CD14-positive monocyte (primary cell): ENCODE measurements around the gene NOP53. TPM values are rescaled to one million over a fixed set of nuclear protein-coding genes. Genes with fewer than 3 reads are reported as not detected.
A peak's percentile ranks its signal among the peaks of the same experiment; 100 is the strongest.

Source experiments
- DNase-seq, 3 donors: peaks; one replicate each; pipeline ENCODE4 v3.0.0-alpha.2; 2011 to 2022
- H2AFZ ChIP-seq: 2 replicates; pipeline ENCODE4 v1.6.0; 2012; ENCODE audit warnings: mild to moderate bottlenecking, low read depth, low read length, inconsistent platforms; ENCODE audit not compliant: insufficient read depth, poor library complexity, severe bottlenecking
- H3K27ac ChIP-seq, 2 donors: 1 replicate in 1 of 2; 2 replicates in 1 of 2; pipeline ENCODE4 v1.5.1; 2012 to 2013; ENCODE audit warnings: low read length in 2 of 2, control low read depth in 1 of 2, inconsistent platforms in 1 of 2, low read depth in 1 of 2, mild to moderate bottlenecking in 1 of 2
- H3K27me3 ChIP-seq, 2 donors: one replicate each; pipeline versions ENCODE4 v1.6.0 to v1.6.1; 2011 to 2013; ENCODE audit warnings: low read length in 2 of 2; ENCODE audit not compliant: control insufficient read depth in 2 of 2, insufficient read depth in 2 of 2
- H3K36me3 ChIP-seq, 2 donors: replicated peaks in 1 of 2; 1 replicate in 1 of 2; 2 replicates in 1 of 2; pipeline versions ENCODE4 v1.5.1 to v1.6.1; 2012 to 2013; ENCODE audit warnings: low read length in 2 of 2, control low read depth in 1 of 2, inconsistent platforms in 1 of 2, mild to moderate bottlenecking in 1 of 2; ENCODE audit not compliant: insufficient read depth in 2 of 2, control insufficient read depth in 1 of 2
- H3K4me1 ChIP-seq, 2 donors: 1 replicate in 1 of 2; 2 replicates in 1 of 2; pipeline versions ENCODE4 v1.5.1 to v1.6.1; 2012 to 2013; ENCODE audit warnings: low read length in 2 of 2, control low read depth in 1 of 2, inconsistent platforms in 1 of 2, mild to moderate bottlenecking in 1 of 2, moderate library complexity in 1 of 2; ENCODE audit not compliant: insufficient read depth in 2 of 2, control insufficient read depth in 1 of 2
- H3K4me2 ChIP-seq: replicated peaks from 2 replicates; pipeline ENCODE3; 2012; ENCODE audit warnings: low read length, moderate library complexity, mild to moderate bottlenecking; ENCODE audit not compliant: poor library complexity, severe bottlenecking; ENCODE audit errors: extremely low read depth
- H3K4me3 ChIP-seq, 3 experiments: fragments of 200-600 bp in 1 of 3; sonication (generic) in 1 of 3; replicated peaks in 1 of 3; 1 replicate in 2 of 3; 2 replicates in 1 of 3; pipeline ENCODE4 v1.5.1; 2011 to 2013; ENCODE audit warnings: low read length in 3 of 3, mild to moderate bottlenecking in 3 of 3, control low read depth in 2 of 3, low read depth in 2 of 3, inconsistent platforms in 1 of 3, moderate library complexity in 1 of 3
- H3K79me2 ChIP-seq: 2 replicates; pipeline ENCODE4 v1.6.0; 2012; ENCODE audit warnings: mild to moderate bottlenecking, control low read depth, inconsistent platforms, low read length, moderate library complexity; ENCODE audit not compliant: insufficient read depth
- H3K9ac ChIP-seq: 2 replicates; pipeline ENCODE4 v1.6.0; 2017; ENCODE audit warnings: low read length, mild to moderate bottlenecking; ENCODE audit not compliant: insufficient read depth, poor library complexity, severe bottlenecking
- H3K9me3 ChIP-seq, 2 donors: replicated peaks in 1 of 2; 1 replicate in 1 of 2; 2 replicates in 1 of 2; pipeline versions ENCODE4 v1.5.1 to v1.6.1; 2012 to 2013; ENCODE audit warnings: low read length in 2 of 2, control low read depth in 1 of 2; ENCODE audit not compliant: control insufficient read depth in 1 of 2, insufficient read depth in 1 of 2
- H4K20me1 ChIP-seq: 2 replicates; pipeline ENCODE4 v1.6.0; 2012; ENCODE audit warnings: mild to moderate bottlenecking, low read length, control low read depth, moderate library complexity; ENCODE audit not compliant: insufficient read depth
- H3K27ac Mint-ChIP-seq, 7 donors: one replicate each; pipeline ENCODE4 v1.8.0; 2020; ENCODE audit warnings: mild to moderate bottlenecking in 7 of 7, mixed read lengths in 7 of 7, moderate library complexity in 6 of 7, inconsistent platforms in 2 of 7
- H3K27me3 Mint-ChIP-seq, 3 donors: one replicate each; pipeline ENCODE4 v1.8.0; 2021 to 2022; ENCODE audit warnings: low read depth in 3 of 3, mild to moderate bottlenecking in 3 of 3, mixed read lengths in 3 of 3, moderate library complexity in 3 of 3, inconsistent platforms in 1 of 3
- H3K36me3 Mint-ChIP-seq, 2 donors: one replicate each; pipeline ENCODE4 v1.8.0; 2020; ENCODE audit warnings: mixed read lengths in 2 of 2, inconsistent platforms in 1 of 2, mild to moderate bottlenecking in 1 of 2
- H3K4me1 Mint-ChIP-seq: one replicate; pipeline ENCODE4 v1.8.0; 2020; ENCODE audit warnings: mild to moderate bottlenecking, mixed read lengths
- H3K4me3 Mint-ChIP-seq, 2 donors: one replicate each; pipeline ENCODE4 v1.8.0; 2020; ENCODE audit warnings: mild to moderate bottlenecking in 2 of 2, mixed read lengths in 2 of 2, moderate library complexity in 1 of 2
- H3K9me3 Mint-ChIP-seq, 7 donors: one replicate each; pipeline ENCODE4 v1.8.0; 2020 to 2022; ENCODE audit warnings: mixed read lengths in 7 of 7, mild to moderate bottlenecking in 6 of 7, moderate library complexity in 6 of 7, inconsistent platforms in 2 of 7
- CTCF ChIP-seq: fragments of 200-600 bp; IDR thresholded peaks from one replicate; pipeline ENCODE4 v1.8.0; 2022; ENCODE audit warnings: antibody characterized with exemption, mild to moderate bottlenecking
- WGBS: methylation state at CpG from one replicate; pipeline ENCODE4 v1.1.5; 2013; ENCODE audit warnings: missing lambda C conversion rate; ENCODE audit not compliant: insufficient coverage; 5-methylcytosine and 5-hydroxymethylcytosine counted together
- intact Hi-C, 2 donors: fragments of 100-400 bp; cut with micrococcal nuclease; formaldehyde crosslinking; loops; one replicate each; pipeline versions ENCODE4 v1.15.0 to v1.15.1; 2023
- polyA plus RNA-seq, 3 donors: library from polyadenylated mRNA; depleted of rRNA in 1 of 3; unstranded in 2 of 3; stranded (reverse) in 1 of 3; fragments of 300-500 nt in 2 of 3; fragments of >200 nt in 1 of 3; fragmentation: Illumina TruSeq in 2 of 3; gene quantifications; 1 replicate in 2 of 3; 2 replicates in 1 of 3; pipeline ENCODE4 v1.2.3, GENCODE V29; 2012 to 2021

Gene NOP53
- polyA plus RNA-seq, 3 donors, result 47.5 to 193 (median 70.4) TPM

GRCh38 chr19:47707135-47707925 lies 38.0 kb upstream of the NOP53 start:
- Mint-ChIP-seq H3K27ac (no peak overlapping the region), H3K36me3 (peaks cover 10 to 11% of the 10 kb centered on the region in 2 donors), H3K4me3 (peak overlapping the region in 1 of 2 donors; percentile 32), H3K27me3 (peaks cover 7 to 16% (median 12%) of the 10 kb centered on the region in 3 donors), H3K4me1 (peaks cover 6% of the 10 kb centered on the region), H3K9me3 (peaks cover 0 to 5% (median 0%) of the 10 kb centered on the region in 7 donors)
- intact Hi-C loops, result loop anchor here in 1 of 2 donors (5.0 to 10.0 kb wide), 2 partner anchors 35 to 433 kb away; partner anchors contain the start of gene INAFM1
- Histone ChIP-seq H3K79me2 (no peaks in the 10 kb centered on the region), H3K36me3 (peaks cover 2 to 13% of the 10 kb centered on the region in 2 donors), H3K4me3 (no peak overlapping the region), H3K27ac (no peak overlapping the region), H3K27me3 (peaks cover 0 to 2% of the 10 kb centered on the region in 2 donors), H3K9ac (no peak overlapping the region), H3K9me3 (no peaks in the 10 kb centered on the region), H4K20me1 (no peaks in the 10 kb centered on the region), H3K4me1 (no peaks in the 10 kb centered on the region), H3K4me2 (no peak overlapping the region), H2AFZ (no peak overlapping the region)
- 27% methylated on average over 22 of the region's 22 CpGs for WGBS
- peak; percentile 49 to 69 (median 60) for DNase-seq
- peak; percentile 82 for TF ChIP-seq CTCF

DNA sequence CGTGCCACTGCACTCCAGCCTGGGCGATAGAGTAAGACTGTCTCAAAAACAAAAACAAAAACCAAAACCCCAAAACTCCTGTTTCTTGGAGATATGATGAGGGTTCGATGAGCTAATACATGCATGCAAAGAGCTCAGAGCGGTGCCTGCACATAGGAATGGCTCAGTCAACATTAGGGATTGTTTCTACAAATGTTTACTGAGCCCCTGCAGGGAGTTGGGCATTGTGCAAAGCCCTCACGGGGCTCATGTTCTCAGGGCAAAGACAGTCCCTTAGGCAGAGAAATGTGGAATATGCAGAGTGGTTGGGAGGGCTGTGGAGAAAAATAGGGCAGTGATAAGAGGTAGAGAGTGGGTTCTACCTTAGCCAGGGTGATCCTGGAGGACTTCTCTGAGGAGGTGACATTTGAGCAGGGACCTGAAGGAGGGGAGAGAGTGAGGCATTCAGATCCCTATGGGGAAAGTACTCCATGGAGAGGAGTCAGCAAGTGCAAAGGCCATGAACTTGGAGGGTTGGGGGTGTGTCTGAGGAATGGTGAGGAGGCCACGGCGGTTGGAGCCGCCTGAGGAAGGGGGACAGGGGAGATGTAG lies 33.6 kb upstream of the NOP53 start:
- peaks cover 8% of the 10 kb centered on the region for H3K4me1 Mint-ChIP-seq
- H3K27me3 Mint-ChIP-seq, result peaks cover 21 to 45% (median 24%) of the 10 kb centered on the region in 3 donors
- H3K9me3 Mint-ChIP-seq, result peaks cover 0 to 14% (median 6%) of the 10 kb centered on the region in 7 donors
- Histone ChIP-seq H3K4me1 (peaks cover 0 to 7% of the 10 kb centered on the region in 2 donors), H3K36me3 (no peaks in the 10 kb centered on the region), H3K4me2 (no peak overlapping the region), H3K4me3 (no peak overlapping the region), H3K79me2 (no peaks in the 10 kb centered on the region), H3K9ac (no peak overlapping the region), H3K27ac (no peak overlapping the region), H4K20me1 (no peaks in the 10 kb centered on the region), H3K9me3 (peaks cover 0 to 3% of the 10 kb centered on the region in 2 donors), H2AFZ (no peak overlapping the region), H3K27me3 (peaks cover 8 to 24% of the 10 kb centered on the region in 2 donors)
- no peaks in the 10 kb centered on the region for H3K36me3 Mint-ChIP-seq
- 92% methylated on average over 3 of the region's 8 CpGs for WGBS
- DNase-seq, result no peak
- intact Hi-C loops, result loop anchor here in 1 of 2 donors (2.0 to 5.0 kb wide), 2 partner anchors 31 to 76 kb away; no protein-coding TSS in a partner anchor
- H3K27ac Mint-ChIP-seq, result no peak overlapping the region
- TF ChIP-seq CTCF, result no peak
- H3K4me3 Mint-ChIP-seq, result no peak overlapping the region
